MG63 (cell line): Measurements from ENCODE around the gene SUN2. TPM values are rescaled to one million over a fixed set of nuclear protein-coding genes. Genes with fewer than 3 reads are reported as not detected.

ENCODE experiments used
- DNase-seq: peaks from one replicate; pipeline ENCODE4 v3.0.0-alpha.2; 2020
- H3K27me3 ChIP-seq: fragments of 250-450 bp; sonication (Bioruptor Pico); 2 replicates; pipeline ENCODE4 v1.5.1; 2020; ENCODE audit warnings: mild to moderate bottlenecking, moderate library complexity
- H3K36me3 ChIP-seq: fragments of 250-450 bp; sonication (Bioruptor Pico); 2 replicates; pipeline ENCODE4 v1.5.1; 2020; ENCODE audit warnings: mild to moderate bottlenecking, moderate library complexity
- H3K4me3 ChIP-seq: fragments of 250-450 bp; sonication (Bioruptor Pico); 2 replicates; pipeline ENCODE4 v1.5.1; 2020; ENCODE audit warnings: mild to moderate bottlenecking, moderate library complexity
- H3K9me3 ChIP-seq: fragments of 250-450 bp; sonication (Bioruptor Pico); 2 replicates; pipeline ENCODE4 v1.5.1; 2020; ENCODE audit warnings: mild to moderate bottlenecking, moderate library complexity
- total RNA-seq: library from RNA; depleted of rRNA; stranded (reverse); fragments of >200 nt; shearing (Covaris generic); gene quantifications from 2 replicates; pipeline ENCODE4 v1.2.3, GENCODE V29; 2014; ENCODE audit warnings: low replicate concordance

SUN2 gene
- total RNA-seq, 1 experiment from 2014 or later, result 182 TPM

GRCh38 chr22:38745676-38746460 lies 9.9 kb downstream of the SUN2 start:
- Histone ChIP-seq H3K9me3 (no peaks in the 10 kb centered on the region), H3K36me3 (peaks cover 78% of the 10 kb centered on the region)
- no peak for DNase-seq

GRCh38 chr22:38744981-38745380 lies 10.8 kb downstream of the SUN2 start:
- no peak overlapping the region for H3K4me3 ChIP-seq
- H3K9me3 ChIP-seq, result no peaks in the 10 kb centered on the region
- peaks cover 78% of the 10 kb centered on the region for H3K36me3 ChIP-seq
- no peak for DNase-seq
- no peaks in the 10 kb centered on the region for H3K27me3 ChIP-seq

More at GRCh38 chr22:38745676-38746460, 9.9 kb downstream of the SUN2 start:
- H3K4me3 ChIP-seq, result no peak overlapping the region
- H3K27me3 ChIP-seq, result no peaks in the 10 kb centered on the region

DNA sequence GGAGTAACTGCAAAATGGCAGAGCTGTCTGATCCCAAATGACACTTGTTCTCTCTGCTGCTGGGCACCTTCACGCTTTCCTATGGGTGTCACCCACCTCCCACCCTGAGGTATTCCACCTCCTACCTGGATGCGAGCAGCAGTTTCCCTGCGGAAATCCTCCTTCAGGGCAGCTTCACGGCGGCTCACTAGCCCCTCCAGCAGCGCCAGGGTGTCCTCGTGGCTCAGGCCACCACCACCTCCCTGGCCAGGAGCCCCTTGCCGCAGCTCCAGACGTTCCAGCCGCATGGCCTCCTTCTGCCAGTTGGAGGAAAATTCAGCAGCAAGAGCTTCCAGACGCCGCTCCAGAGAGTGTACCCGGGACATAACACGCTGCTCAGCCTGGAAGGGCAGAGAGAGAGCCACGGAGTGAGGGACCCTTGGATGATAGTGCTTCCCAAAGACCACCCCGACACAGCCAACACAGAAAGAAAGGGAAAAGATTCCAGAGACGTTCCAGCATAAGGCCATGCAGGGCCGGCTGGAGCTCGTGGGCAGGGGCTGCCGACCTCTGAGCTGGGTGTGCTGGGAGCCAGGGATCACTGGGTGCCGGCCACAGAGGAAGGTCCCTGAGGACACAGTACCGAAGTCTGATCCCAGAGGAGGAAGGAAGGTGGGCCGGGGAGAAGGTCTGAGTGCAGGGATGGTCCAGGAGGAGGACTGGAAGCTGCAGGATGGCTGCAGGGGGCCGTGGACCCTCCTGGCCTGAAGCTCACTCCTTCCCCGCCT lies 13.4 kb downstream of the SUN2 start:
- H3K27me3 ChIP-seq, result no peaks in the 10 kb centered on the region
- no peak for DNase-seq
- H3K9me3 ChIP-seq, result no peaks in the 10 kb centered on the region
- H3K4me3 ChIP-seq, result no peak overlapping the region
- H3K36me3 ChIP-seq, result peaks cover 81% of the 10 kb centered on the region

DNA sequence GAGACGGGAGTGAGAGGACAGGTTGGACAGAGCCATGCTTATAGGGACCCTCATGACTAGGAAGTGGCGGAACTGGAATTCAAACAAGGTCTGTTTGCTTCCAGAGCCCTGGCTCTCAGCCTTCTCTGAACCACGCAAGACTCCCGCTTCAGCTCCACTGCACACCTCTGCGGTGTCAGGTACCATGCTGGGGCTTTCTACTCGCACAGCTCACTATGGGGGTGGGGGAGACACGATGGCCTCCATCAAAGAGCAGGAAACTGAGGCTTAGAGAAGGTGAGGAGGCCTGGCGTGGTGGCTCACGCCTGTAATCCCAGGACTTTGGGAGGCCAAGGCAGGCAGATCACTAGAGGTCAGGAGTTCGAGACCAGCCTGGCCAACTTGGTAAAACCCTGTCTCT lies 14.2 kb downstream of the SUN2 start:
- Histone ChIP-seq H3K9me3 (no peaks in the 10 kb centered on the region), H3K4me3 (no peak overlapping the region), H3K36me3 (peaks cover 86% of the 10 kb centered on the region), H3K27me3 (no peaks in the 10 kb centered on the region)
- no peak for DNase-seq

GRCh38 chr22:38741166-38741565 lies 14.6 kb downstream of the SUN2 start:
- Histone ChIP-seq H3K36me3 (peaks cover 88% of the 10 kb centered on the region), H3K27me3 (no peaks in the 10 kb centered on the region), H3K4me3 (no peak overlapping the region), H3K9me3 (no peaks in the 10 kb centered on the region)
- no peak for DNase-seq

- Histone ChIP-seq H3K36me3 (peaks cover 92% of the 10 kb centered on the region), H3K4me3 (no peak overlapping the region), H3K9me3 (no peaks in the 10 kb centered on the region), H3K27me3 (no peaks in the 10 kb centered on the region)
- no peak for DNase-seq
Observed at GRCh38 chr22:38740754-38741153, 15.0 kb downstream of the SUN2 start.

DNA sequence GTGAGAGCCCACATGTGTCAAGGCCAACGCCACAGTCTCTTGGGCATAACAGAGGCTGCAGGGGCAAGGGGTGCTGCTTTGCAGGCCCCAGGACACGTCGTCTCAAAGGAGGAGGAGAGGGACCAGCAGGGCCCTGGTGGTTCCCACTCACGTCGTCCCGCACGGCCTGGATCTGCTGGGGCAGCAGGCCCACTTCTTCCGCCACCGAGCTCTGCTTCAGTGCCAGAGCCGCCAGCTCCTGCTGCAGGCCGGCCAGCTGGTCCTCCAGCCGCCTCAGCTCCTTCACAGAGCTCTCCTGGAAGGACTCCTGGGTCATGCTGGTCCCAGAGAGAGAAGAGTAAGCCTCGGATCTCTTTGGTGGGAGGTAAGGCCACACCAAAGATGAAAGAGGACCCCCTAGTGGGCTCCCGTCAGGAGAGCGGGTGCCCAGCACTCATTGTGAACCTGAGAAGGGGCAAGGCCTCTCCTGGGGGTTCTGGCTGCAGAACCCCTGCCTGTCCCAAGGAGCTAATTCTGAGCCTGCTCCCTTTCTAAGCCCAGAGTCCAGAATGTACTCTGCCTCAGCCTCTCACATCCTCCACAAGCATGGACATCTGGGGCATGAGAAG lies 15.6 kb downstream of the SUN2 start:
- Histone ChIP-seq H3K27me3 (no peaks in the 10 kb centered on the region), H3K9me3 (no peaks in the 10 kb centered on the region), H3K36me3 (peaks cover 92% of the 10 kb centered on the region), H3K4me3 (no peak overlapping the region)
- no peak for DNase-seq

DNA sequence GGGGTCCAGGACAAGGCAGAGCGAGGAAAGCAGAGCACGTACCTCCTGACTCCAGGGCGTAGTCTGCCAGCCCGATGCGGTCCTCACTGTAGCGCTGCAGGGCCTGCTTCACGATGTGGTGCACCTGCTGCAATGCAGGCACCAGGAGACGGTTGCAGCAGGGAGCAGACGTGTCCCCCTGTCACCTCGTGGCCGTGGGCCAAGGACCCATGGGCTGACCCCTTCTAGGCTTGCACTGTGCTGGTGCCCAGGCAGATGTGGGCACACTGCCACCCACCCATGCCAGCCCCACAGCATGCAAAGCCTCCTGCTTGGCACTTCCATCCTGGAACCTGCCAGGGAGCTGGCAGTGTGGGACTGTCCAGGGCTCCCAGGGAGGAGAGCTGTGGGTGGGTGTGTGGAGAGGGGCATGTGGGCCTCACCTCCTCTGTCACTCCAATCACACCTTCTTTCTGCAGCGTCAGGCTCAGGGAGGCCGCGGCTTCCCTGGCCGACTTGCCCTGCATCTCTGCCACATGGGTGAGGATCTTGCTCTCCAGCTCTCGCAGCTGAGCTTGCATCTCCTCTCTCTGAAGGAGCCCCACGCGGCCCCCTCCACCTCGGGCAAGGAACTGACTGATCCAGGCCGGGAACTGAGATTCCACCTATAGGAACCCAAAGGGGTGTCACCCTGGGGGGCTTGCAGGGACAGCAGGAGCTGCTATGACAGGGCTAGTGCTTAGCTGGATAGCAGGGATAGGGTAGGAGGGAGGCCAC lies 16.3 kb downstream of the SUN2 start:
- no peaks in the 10 kb centered on the region for H3K27me3 ChIP-seq
- peaks cover 88% of the 10 kb centered on the region for H3K36me3 ChIP-seq
- no peak for DNase-seq
- H3K9me3 ChIP-seq, result no peaks in the 10 kb centered on the region
- H3K4me3 ChIP-seq, result no peak overlapping the region

- H3K27me3 ChIP-seq, result no peaks in the 10 kb centered on the region
- no peaks in the 10 kb centered on the region for H3K9me3 ChIP-seq
- H3K4me3 ChIP-seq, result no peak overlapping the region
- peaks cover 89% of the 10 kb centered on the region for H3K36me3 ChIP-seq
- no peak for DNase-seq
Observed at GRCh38 chr22:38738475-38739070, 17.2 kb downstream of the SUN2 start.

- Histone ChIP-seq H3K4me3 (no peak overlapping the region), H3K27me3 (no peaks in the 10 kb centered on the region), H3K36me3 (peaks cover 88% of the 10 kb centered on the region), H3K9me3 (no peaks in the 10 kb centered on the region)
- DNase-seq, result no peak
Observed at GRCh38 chr22:38737302-38738060, 18.3 kb downstream of the SUN2 start.

DNA sequence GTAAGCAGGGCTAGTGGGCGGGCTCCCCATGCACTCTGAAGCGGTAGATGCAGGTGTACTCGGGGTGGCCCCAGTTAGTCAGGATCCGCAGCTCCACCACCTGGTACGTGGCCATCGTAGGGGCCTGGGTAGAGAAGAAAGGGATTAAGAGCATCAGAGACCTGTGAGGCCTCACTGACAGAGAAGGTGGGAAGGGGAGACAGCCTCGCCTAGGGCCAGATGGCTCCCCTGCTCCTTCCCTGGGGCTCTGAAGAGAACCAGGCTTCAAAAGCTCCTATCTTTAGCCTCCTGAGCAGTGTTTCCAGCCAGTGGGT lies 19.6 kb downstream of the SUN2 start:
- Histone ChIP-seq H3K4me3 (no peak overlapping the region), H3K36me3 (peaks cover 79% of the 10 kb centered on the region), H3K27me3 (no peaks in the 10 kb centered on the region), H3K9me3 (no peaks in the 10 kb centered on the region)
- DNase-seq, result no peak

DNA sequence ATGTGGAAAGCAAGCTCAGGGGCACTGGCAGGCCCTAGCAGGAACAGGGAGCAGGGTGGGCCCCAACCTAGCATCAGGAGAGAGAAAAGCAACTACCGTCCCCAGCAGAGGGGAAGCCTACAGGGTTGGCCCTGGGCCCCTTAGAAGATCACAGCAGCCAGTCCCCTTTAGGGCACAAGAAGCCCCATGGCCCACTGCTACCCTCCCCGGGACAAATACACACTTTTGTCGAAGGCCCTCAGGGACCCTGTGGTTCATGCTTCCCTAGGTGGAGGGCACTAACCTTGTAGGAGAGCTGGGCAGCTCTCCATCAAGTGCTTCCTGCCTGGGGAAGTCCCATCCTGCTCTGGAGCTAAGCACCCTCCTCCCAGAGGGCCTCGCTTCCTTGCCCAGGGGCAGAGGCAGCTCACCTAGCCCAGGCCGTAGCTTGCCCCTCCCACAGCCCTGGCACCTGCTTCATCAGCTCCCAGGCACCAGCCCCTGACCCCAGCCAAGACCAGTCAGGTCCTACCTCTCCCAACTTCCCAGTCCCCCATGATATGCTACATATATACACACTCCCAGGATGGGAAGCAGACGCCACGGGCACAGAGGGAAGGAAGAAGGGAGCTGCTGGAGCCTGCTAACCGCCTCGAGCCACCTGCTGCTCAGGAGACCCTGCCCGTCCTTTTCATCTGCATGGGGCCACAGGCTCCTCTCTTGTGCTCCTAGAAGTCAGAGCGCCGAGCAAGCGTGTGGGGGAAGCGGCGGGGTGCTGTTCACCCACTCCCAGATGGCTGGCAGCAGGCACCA lies 20.1 kb downstream of the SUN2 start:
- no peak for DNase-seq
- Histone ChIP-seq H3K4me3 (no peak overlapping the region), H3K9me3 (no peaks in the 10 kb centered on the region), H3K36me3 (peaks cover 73% of the 10 kb centered on the region), H3K27me3 (no peaks in the 10 kb centered on the region)

GRCh38 chr22:38735126-38735464 lies 20.7 kb downstream of the SUN2 start:
- Histone ChIP-seq H3K9me3 (no peaks in the 10 kb centered on the region), H3K4me3 (no peak overlapping the region), H3K27me3 (no peaks in the 10 kb centered on the region), H3K36me3 (peaks cover 70% of the 10 kb centered on the region)
- no peak for DNase-seq

DNA sequence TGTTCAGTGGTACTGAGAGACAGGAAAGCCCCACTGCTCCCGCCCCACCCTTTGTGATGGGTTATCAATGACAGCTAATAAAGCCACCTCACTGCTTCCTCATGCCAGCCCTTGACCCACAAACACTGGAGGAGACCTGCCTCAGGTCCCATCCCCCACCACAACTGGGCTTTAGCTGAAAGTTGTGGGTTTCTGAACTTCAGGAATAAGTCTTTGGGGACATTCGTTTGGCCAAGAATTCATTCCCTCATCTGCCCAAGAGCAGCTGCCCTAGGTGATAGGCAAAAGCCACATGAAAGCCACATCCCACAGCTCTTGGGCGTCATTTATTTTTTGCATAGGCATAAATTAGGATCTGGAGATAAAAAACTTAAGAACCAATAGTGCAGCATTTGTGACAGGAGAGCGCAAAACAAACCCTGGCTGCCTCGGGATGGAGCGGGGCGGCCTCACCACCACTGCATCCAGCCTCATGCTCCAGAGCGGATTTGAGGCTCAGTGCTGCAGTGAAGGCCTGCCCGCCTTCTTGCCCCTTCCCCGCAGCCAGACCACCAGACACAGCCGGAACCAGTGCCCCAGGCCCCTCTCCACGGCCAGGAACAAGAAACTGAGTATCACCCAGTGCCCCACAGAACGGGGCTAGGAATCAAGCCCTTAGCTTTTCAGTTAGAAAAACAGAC lies 21.2 kb downstream of the SUN2 start:
- H3K36me3 ChIP-seq, result peaks cover 70% of the 10 kb centered on the region
- no peak overlapping the region for H3K4me3 ChIP-seq
- no peak for DNase-seq
- no peaks in the 10 kb centered on the region for H3K27me3 ChIP-seq
- H3K9me3 ChIP-seq, result no peaks in the 10 kb centered on the region
